IPS DF 6.9 (cell line): Measurements from ENCODE around the gene CMTM3.
"Not testable (repeated sequence)": the region's sequence is repeated elsewhere in the genome, so short reads cannot be mapped to it uniquely, and the experiment has no call there.

Source experiments
- DNase-seq: peaks from one replicate; pipeline ENCODE4 v3.0.0-alpha.2; 2013; ENCODE audit warnings: low read depth, low spot score
- H3K27ac ChIP-seq: one replicate; pipeline ENCODE4 v1.5.1; 2013; ENCODE audit warnings: low read length, control low read depth
- H3K27me3 ChIP-seq: 2 replicates; pipeline ENCODE4 v1.6.1; 2013; ENCODE audit warnings: mild to moderate bottlenecking, low read length; ENCODE audit not compliant: control insufficient read depth, insufficient read depth
- H3K36me3 ChIP-seq: 2 replicates; pipeline ENCODE4 v1.6.1; 2013; ENCODE audit warnings: low read length; ENCODE audit not compliant: control insufficient read depth, insufficient read depth
- H3K4me1 ChIP-seq: 2 replicates; pipeline ENCODE4 v1.6.1; 2013; ENCODE audit warnings: low read length; ENCODE audit not compliant: control insufficient read depth, insufficient read depth
- H3K4me3 ChIP-seq: 2 replicates; pipeline ENCODE4 v1.5.1; 2013; ENCODE audit warnings: mild to moderate bottlenecking, low read length
- H3K9me3 ChIP-seq: 2 replicates; pipeline ENCODE4 v1.6.1; 2013; ENCODE audit warnings: low read length, inconsistent platforms; ENCODE audit not compliant: control insufficient read depth, insufficient read depth
- WGBS: extraction: QIAGEN DNeasy Blood & Tissue Kit; methylation state at CpG from one replicate; pipeline ENCODE4 v1.1.7; 2013; ENCODE audit warnings: mixed read lengths, missing lambda C conversion rate; ENCODE audit not compliant: insufficient read length, insufficient coverage; 5-methylcytosine and 5-hydroxymethylcytosine counted together

Gene CMTM3

DNA sequence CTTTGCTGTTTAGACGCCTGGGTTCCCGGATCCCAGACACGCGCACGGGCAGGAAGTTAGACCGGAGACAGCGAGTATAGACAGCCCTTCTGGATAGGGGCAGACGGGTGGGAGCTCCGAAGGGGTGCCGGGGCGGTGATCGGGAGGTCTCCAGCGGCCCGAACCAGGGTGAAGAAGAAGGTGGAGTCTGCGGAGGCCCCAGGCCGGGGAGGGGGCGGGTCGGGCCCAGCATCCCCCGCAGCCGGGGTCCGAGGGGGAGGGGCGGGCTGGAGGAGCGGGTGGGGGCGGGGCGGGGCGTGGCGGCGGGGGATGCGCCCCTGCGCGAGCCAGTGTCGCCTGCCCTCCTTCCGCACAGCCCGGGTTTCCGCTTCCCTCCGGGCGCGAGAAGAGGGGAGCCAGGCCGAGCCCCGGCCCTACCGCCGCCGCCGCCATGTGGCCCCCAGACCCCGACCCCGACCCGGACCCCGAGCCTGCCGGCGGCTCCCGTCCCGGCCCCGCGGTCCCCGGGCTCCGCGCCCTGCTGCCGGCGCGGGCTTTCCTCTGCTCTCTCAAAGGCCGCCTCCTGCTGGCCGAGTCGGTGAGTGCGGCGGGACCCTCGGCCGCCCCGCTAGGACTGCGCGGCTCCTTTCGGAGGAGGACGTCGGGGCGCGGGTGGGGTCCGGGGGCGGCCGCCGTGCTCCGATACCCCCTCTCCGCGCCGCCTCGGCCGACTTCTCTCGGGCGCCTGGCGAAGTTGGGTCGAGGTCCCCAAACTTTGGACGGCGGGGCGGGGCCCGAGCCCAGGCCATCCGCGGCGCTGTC lies at the start of gene CMTM3:
Gene CMTM3, plus strand, starts transcription at position 329 of the 801 bp plus-strand sequence. Its CDS starts 102 bp downstream, at position 431.
- H3K4me3 ChIP-seq: peak within 1 kb of the TSS; percentile 79
- no CpG with 5 or more reads among the region's 96 CpGs for WGBS
- peaks cover 6% of the 10 kb centered on the region for H3K4me1 ChIP-seq
- no peaks in the 10 kb centered on the region for H3K9me3 ChIP-seq
- H3K27me3 ChIP-seq: no peaks in the 10 kb centered on the region
- no peak for DNase-seq
- H3K27ac ChIP-seq: no peak within 1 kb of the TSS
- H3K36me3 ChIP-seq: peaks cover 3% of the 10 kb centered on the region; the same call in 1 of the 2 replicates

- WGBS: no CpG with 5 or more reads among the region's 1 CpG
- DNase-seq: no peak
- no peaks in the 10 kb centered on the region for H3K27me3 ChIP-seq
- no peaks in the 10 kb centered on the region for H3K4me1 ChIP-seq
- no peak overlapping the region for H3K27ac ChIP-seq
- no peaks in the 10 kb centered on the region for H3K36me3 ChIP-seq
- no peaks in the 10 kb centered on the region for H3K9me3 ChIP-seq
- H3K4me3 ChIP-seq: no peak overlapping the region
Measured at GRCh38 chr16:66560107-66560506, 44.4 kb upstream of the CMTM3 start.

- Histone ChIP-seq H3K9me3 (no peaks in the 10 kb centered on the region), H3K4me1 (no peaks in the 10 kb centered on the region), H3K36me3 (peaks cover 3% of the 10 kb centered on the region; the same call in 1 of the 2 replicates), H3K27ac (no peak overlapping the region), H3K27me3 (no peaks in the 10 kb centered on the region), H3K4me3 (no peak overlapping the region)
- WGBS: no CpG with 5 or more reads among the region's 3 CpGs
- no peak for DNase-seq
Measured at GRCh38 chr16:66561381-66562080, 43.0 kb upstream of the CMTM3 start.

DNA sequence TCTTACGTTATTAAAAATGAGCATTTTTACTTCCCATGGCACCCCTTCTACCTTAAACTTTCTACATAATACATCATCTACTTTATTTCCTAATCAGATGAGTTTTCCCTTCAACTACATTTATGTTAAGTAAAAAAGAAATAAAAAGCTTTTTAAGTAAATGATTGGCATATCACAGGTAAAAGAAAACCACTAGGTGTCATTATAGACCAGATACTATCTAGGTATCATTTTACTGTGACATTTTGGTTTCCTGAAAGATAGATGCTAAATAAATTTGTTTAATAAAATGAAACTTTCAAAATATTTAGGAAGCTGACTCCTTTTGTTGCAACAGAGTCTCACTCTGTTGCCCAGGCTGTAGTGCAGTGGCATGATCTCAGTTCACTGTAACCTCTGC lies 42.1 kb upstream of the CMTM3 start:
- H3K36me3 ChIP-seq: peaks cover 4% of the 10 kb centered on the region; the same call in 1 of the 2 replicates
- 83% methylated on average over 1 of the region's 1 CpG for WGBS
- H3K27ac ChIP-seq: no peak overlapping the region
- no peaks in the 10 kb centered on the region for H3K9me3 ChIP-seq
- no peaks in the 10 kb centered on the region for H3K4me1 ChIP-seq
- DNase-seq: no peak
- no peaks in the 10 kb centered on the region for H3K27me3 ChIP-seq
- no peak overlapping the region for H3K4me3 ChIP-seq

DNA sequence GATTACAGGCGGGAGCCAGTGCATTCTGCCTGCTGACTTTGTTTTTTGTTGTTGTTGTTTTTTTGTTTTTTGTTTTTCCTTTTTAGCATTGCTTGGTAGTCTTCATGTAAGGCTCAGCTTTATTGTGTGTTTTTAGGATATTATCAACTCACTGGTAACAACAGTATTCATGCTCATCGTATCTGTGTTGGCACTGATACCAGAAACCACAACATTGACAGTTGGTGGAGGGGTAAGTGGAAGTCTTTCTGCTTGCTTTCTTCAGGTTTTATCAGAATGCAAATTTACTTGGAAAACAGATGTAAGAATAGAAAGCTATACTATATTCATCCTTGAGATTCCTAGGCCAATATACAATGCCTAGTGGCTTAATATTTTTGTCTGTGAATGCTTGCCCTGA lies 41.5 kb upstream of the CMTM3 start:
- H3K36me3 ChIP-seq: peaks cover 4% of the 10 kb centered on the region; the same call in 1 of the 2 replicates
- no peaks in the 10 kb centered on the region for H3K27me3 ChIP-seq
- H3K4me1 ChIP-seq: no peaks in the 10 kb centered on the region
- H3K9me3 ChIP-seq: no peaks in the 10 kb centered on the region
- no peak overlapping the region for H3K4me3 ChIP-seq
- no CpG with 5 or more reads among the region's 2 CpGs for WGBS
- H3K27ac ChIP-seq: no peak overlapping the region
- DNase-seq: no peak

GRCh38 chr16:66563574-66564334 lies 40.8 kb upstream of the CMTM3 start:
- no CpG with 5 or more reads among the region's 2 CpGs for WGBS
- Histone ChIP-seq H3K27ac (no peak overlapping the region), H3K9me3 (no peaks in the 10 kb centered on the region), H3K4me1 (no peaks in the 10 kb centered on the region), H3K36me3 (peaks cover 4% of the 10 kb centered on the region; the same call in 1 of the 2 replicates), H3K4me3 (no peak overlapping the region), H3K27me3 (no peaks in the 10 kb centered on the region)
- DNase-seq: no peak

- no peaks in the 10 kb centered on the region for H3K4me1 ChIP-seq
- H3K9me3 ChIP-seq: no peaks in the 10 kb centered on the region
- no peak for DNase-seq
- no CpG with 5 or more reads among the region's 54 CpGs for WGBS
- no peak within 1 kb of the TSS for H3K27ac ChIP-seq
- no peak within 1 kb of the TSS for H3K4me3 ChIP-seq
- peaks cover 4% of the 10 kb centered on the region; the same call in 1 of the 2 replicates for H3K36me3 ChIP-seq
- H3K27me3 ChIP-seq: no peaks in the 10 kb centered on the region
Measured at GRCh38 chr16:66566051-66566901, 38.2 kb upstream of the CMTM3 start, which contains the start of gene CMTM1. CMTM1 (plus strand) TSS chr16:66566439; CDS start chr16:66566514, 75 bp downstream.

- H3K4me1 ChIP-seq: not testable (repeated sequence)
Measured at GRCh38 chr16:66567270-66567669, 37.2 kb upstream of the CMTM3 start.

GRCh38 chr16:66568355-66568754 lies 36.1 kb upstream of the CMTM3 start:
- Histone ChIP-seq H3K9me3 (no peaks in the 10 kb centered on the region), H3K36me3 (peaks cover 4% of the 10 kb centered on the region; the same call in 1 of the 2 replicates), H3K27ac (no peak overlapping the region), H3K4me1 (no peaks in the 10 kb centered on the region), H3K4me3 (no peak overlapping the region), H3K27me3 (no peaks in the 10 kb centered on the region)
- DNase-seq: no peak
- WGBS: no CpG with 5 or more reads among the region's 2 CpGs

More at GRCh38 chr16:66567270-66567669, 37.2 kb upstream of the CMTM3 start:
- not testable (repeated sequence) for DNase-seq, H3K27me3 ChIP-seq, H3K36me3 ChIP-seq, H3K9me3 ChIP-seq, H3K4me3 ChIP-seq, H3K27ac ChIP-seq
- WGBS: no CpG with 5 or more reads among the region's 3 CpGs
